ENCODE measurements around the gene FREM2. TPM values are rescaled to one million over a fixed set of nuclear protein-coding genes. Genes with fewer than 3 reads are reported as not detected.

FREM2 gene
- polyA plus RNA-seq, 2 of the 4 experiments (the other 2 are of a cell fraction) = not detected

DNA sequence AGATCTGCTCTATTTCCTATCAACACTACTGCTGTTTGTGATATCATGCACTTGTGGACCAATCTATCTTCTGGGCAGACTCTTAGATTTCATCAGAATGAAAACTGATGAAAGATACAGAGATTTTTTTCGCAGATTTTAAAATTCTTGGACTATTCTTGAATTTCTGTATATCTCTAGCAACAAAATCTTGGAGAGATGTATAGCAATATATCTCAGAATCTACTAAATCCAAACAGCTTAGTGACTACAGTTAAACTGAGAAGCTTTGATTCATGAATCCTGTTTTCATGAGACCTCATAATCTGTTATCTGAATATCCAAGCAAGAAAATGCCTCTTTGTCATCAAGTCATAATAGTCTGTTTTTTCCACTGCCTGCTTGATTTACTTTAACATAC, 28.0 kb upstream of the FREM2 start:
- no peak for DNase-seq (ENCODE audit: low read depth in 1 of 2, low spot score in 1 of 2)
- H3K27ac ChIP-seq = no peak overlapping the region
- no peak for ATAC-seq
- FAIRE-seq = no peak
- H3K4me3 ChIP-seq = no peak overlapping the region
- no peaks in the 10 kb centered on the region for H3K9me3 ChIP-seq
- no peak for TF ChIP-seq CBX2 (IDR thresholded peaks at IDR 0.05; ENCODE audit: borderline replicate concordance, low read depth)
- TF ChIP-seq, protein P1, sequence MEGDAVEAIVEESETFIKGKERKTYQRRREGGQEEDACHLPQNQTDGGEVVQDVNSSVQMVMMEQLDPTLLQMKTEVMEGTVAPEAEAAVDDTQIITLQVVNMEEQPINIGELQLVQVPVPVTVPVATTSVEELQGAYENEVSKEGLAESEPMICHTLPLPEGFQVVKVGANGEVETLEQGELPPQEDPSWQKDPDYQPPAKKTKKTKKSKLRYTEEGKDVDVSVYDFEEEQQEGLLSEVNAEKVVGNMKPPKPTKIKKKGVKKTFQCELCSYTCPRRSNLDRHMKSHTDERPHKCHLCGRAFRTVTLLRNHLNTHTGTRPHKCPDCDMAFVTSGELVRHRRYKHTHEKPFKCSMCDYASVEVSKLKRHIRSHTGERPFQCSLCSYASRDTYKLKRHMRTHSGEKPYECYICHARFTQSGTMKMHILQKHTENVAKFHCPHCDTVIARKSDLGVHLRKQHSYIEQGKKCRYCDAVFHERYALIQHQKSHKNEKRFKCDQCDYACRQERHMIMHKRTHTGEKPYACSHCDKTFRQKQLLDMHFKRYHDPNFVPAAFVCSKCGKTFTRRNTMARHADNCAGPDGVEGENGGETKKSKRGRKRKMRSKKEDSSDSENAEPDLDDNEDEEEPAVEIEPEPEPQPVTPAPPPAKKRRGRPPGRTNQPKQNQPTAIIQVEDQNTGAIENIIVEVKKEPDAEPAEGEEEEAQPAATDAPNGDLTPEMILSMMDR (IDR thresholded peaks at IDR 0.05) = no peak
- no peak overlapping the region for H3K4me2 ChIP-seq
- WGBS (ENCODE audit: missing lambda C conversion rate) = 13% methylated on average over 1 of the region's 1 CpG
- ChIA-PET CTCF (no interaction called here), POLR2A (no interaction called here)
- no peaks in the 10 kb centered on the region for H3K4me1 ChIP-seq

DNA sequence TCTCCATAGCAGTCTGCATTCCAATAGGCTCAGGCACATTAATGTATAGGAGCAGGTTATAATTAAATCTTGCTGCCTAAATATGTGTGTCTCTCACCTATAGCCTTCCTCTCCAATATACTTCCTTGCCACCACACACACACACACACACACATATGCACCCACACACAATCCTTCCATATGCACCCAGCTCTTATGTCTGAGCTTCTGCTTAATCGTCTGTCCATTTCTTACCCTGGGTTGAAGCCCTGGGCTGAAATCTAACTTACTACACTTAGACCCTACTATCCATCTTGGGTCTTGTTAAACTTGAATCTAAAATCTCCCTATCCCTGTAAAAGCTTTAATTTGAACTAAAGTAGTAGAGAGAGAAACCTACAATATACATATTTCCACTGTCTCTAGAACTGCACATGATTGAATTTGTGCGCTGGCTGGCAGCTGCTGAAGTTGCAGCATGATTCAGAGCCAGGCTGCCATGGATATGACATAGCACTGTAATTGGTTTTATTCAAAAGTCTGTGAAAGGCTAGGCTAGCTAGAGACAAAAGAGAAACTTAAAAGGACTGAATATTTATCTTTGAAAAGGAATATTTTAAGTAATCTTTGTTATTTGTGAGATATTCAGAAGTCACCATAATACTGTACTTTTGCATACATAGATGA, 25.7 kb upstream of the FREM2 start:
- DNase-seq (ENCODE audit: low read depth in 1 of 2, low spot score in 1 of 2) (no peak), ATAC-seq (no peak), FAIRE-seq (no peak)
- Histone ChIP-seq H3K9me3 (no peaks in the 10 kb centered on the region), H3K4me1 (no peaks in the 10 kb centered on the region), H3K4me2 (no peak overlapping the region), H3K4me3 (no peak overlapping the region), H3K27ac (no peak overlapping the region)
- 25% methylated on average over 2 of the region's 2 CpGs for WGBS (ENCODE audit: missing lambda C conversion rate)
- TF ChIP-seq, protein P2, sequence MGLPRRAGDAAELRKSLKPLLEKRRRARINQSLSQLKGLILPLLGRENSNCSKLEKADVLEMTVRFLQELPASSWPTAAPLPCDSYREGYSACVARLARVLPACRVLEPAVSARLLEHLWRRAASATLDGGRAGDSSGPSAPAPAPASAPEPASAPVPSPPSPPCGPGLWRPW (IDR thresholded peaks at IDR 0.05) = no peak
- TF ChIP-seq, protein P3, sequence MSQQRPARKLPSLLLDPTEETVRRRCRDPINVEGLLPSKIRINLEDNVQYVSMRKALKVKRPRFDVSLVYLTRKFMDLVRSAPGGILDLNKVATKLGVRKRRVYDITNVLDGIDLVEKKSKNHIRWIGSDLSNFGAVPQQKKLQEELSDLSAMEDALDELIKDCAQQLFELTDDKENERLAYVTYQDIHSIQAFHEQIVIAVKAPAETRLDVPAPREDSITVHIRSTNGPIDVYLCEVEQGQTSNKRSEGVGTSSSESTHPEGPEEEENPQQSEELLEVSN (IDR thresholded peaks at IDR 0.05; ENCODE audit: borderline replicate concordance, low read depth) = no peak
- TF ChIP-seq RCOR1 (IDR thresholded peaks at IDR 0.05; ENCODE audit: low read depth, low read length) (no peak), CBX2 (IDR thresholded peaks at IDR 0.05; ENCODE audit: borderline replicate concordance, low read depth) (no peak), MAZ (IDR thresholded peaks at IDR 0.05; ENCODE audit: borderline replicate concordance, low read depth, low read length) (no peak), ZC3H11A (IDR thresholded peaks at IDR 0.05) (no peak), JUN (IDR thresholded peaks at IDR 0.05) (no peak), POLR2A (IDR thresholded peaks at IDR 0.05; ENCODE audit: low read length) (no peak), FOSB (CRISPR knock-in tag; IDR thresholded peaks at IDR 0.05) (no peak), ZSCAN20 (CRISPR knock-in tag; IDR thresholded peaks at IDR 0.05) (no peak), SMC3 (IDR thresholded peaks at IDR 0.05) (no peak), NFE2L2 (conservative IDR thresholded peaks at IDR 0.05; ENCODE audit: low read length) (no peak), ZFP36 (IDR thresholded peaks at IDR 0.05; ENCODE audit: borderline replicate concordance, partially characterized antibody) (no peak), MAFK (IDR thresholded peaks at IDR 0.05; ENCODE audit: partially characterized antibody) (no peak), HEYL (CRISPR knock-in tag; IDR thresholded peaks at IDR 0.05) (no peak), EHMT2 (IDR thresholded peaks at IDR 0.05; ENCODE audit: low read depth) (no peak), HOXB13 (CRISPR knock-in tag; IDR thresholded peaks at IDR 0.05; ENCODE audit: low read depth) (no peak), PHF8 (IDR thresholded peaks at IDR 0.05; ENCODE audit: borderline replicate concordance, low read depth) (no peak)
- TF ChIP-seq, protein P4, sequence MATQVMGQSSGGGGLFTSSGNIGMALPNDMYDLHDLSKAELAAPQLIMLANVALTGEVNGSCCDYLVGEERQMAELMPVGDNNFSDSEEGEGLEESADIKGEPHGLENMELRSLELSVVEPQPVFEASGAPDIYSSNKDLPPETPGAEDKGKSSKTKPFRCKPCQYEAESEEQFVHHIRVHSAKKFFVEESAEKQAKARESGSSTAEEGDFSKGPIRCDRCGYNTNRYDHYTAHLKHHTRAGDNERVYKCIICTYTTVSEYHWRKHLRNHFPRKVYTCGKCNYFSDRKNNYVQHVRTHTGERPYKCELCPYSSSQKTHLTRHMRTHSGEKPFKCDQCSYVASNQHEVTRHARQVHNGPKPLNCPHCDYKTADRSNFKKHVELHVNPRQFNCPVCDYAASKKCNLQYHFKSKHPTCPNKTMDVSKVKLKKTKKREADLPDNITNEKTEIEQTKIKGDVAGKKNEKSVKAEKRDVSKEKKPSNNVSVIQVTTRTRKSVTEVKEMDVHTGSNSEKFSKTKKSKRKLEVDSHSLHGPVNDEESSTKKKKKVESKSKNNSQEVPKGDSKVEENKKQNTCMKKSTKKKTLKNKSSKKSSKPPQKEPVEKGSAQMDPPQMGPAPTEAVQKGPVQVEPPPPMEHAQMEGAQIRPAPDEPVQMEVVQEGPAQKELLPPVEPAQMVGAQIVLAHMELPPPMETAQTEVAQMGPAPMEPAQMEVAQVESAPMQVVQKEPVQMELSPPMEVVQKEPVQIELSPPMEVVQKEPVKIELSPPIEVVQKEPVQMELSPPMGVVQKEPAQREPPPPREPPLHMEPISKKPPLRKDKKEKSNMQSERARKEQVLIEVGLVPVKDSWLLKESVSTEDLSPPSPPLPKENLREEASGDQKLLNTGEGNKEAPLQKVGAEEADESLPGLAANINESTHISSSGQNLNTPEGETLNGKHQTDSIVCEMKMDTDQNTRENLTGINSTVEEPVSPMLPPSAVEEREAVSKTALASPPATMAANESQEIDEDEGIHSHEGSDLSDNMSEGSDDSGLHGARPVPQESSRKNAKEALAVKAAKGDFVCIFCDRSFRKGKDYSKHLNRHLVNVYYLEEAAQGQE (IDR thresholded peaks at IDR 0.05) = no peak
- TF ChIP-seq, protein P5, sequence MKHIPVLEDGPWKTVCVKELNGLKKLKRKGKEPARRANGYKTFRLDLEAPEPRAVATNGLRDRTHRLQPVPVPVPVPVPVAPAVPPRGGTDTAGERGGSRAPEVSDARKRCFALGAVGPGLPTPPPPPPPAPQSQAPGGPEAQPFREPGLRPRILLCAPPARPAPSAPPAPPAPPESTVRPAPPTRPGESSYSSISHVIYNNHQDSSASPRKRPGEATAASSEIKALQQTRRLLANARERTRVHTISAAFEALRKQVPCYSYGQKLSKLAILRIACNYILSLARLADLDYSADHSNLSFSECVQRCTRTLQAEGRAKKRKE (CRISPR knock-in tag; IDR thresholded peaks at IDR 0.05; ENCODE audit: low read depth) = no peak
- CTCF ChIA-PET = interaction anchor here (1.0 kb wide), 1 partner anchor 17 kb away, joined by 4 read pairs; no protein-coding TSS in a partner anchor
- POLR2A ChIA-PET = no interaction called here
